Hematopoietic multipotent progenitor cell (in vitro differentiated cells): Measurements from ENCODE around the gene GFAP. TPM values are rescaled to one million over a fixed set of nuclear protein-coding genes. Genes with fewer than 3 reads are reported as not detected.
"Not testable (repeated sequence)": the region's sequence is repeated elsewhere in the genome, so short reads cannot be mapped to it uniquely, and the experiment has no call there.

Source experiments
- DNase-seq, 3 donors: peaks; one replicate each; pipeline ENCODE4 v3.0.0-alpha.2; 2011 to 2015; ENCODE audit warnings: low read depth in 2 of 3, low spot score in 2 of 3
- total RNA-seq: library from RNA; depleted of rRNA; stranded (reverse); fragments of >200 nt; gene quantifications from one replicate; pipeline ENCODE4 v1.2.3, GENCODE V29; 2012

GFAP gene
- total RNA-seq, result not detected

GRCh38 chr17:44915321-44915726 is at the start of gene GFAP:
TSS of gene GFAP (minus strand) at chr17:44915500. CDS start at chr17:44915486, 14 bp downstream.
- no peak for DNase-seq

GRCh38 chr17:44961921-44962350 is 46.6 kb upstream of the GFAP start:
- no peak for DNase-seq

GRCh38 chr17:44960691-44961090 is 45.4 kb upstream of the GFAP start:
- no peak for DNase-seq

DNA sequence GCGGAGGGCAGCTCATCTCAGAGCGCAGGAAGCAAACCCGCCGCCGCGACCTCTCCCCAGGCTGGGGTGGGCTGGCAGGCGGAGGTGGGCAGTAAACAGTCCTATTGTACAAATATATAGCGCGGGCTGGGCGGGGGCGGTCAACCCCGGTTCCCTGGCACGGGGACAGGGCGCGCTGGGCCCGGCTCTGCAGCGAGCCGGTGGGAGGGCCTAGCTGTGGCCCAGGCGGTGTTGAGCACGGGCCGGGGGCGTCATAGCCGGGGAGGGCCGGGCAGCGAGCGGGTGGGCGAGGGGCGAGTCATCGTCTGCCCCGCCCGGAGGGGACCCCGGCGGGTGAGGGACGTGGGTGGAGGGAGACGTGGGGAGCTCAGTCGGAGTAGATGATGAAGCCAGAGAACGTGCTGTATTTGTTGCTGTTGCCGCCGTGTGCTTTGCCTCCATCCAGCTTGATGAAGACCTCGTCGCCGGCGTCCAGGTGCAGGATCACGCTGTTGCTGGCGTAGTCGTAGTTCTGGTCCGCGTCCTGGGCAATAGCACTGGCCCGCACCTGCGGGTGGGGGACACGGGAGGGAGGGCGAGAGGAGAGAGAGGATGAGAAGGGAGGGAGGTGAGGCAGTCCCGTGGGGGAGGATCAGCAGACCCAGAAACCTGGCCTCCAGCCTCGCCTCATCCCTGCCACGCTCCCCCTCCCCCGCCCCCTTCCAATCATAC is 44.7 kb upstream of the GFAP start:
- peak in 1 of 3 donors; percentile 32 for DNase-seq

DNA sequence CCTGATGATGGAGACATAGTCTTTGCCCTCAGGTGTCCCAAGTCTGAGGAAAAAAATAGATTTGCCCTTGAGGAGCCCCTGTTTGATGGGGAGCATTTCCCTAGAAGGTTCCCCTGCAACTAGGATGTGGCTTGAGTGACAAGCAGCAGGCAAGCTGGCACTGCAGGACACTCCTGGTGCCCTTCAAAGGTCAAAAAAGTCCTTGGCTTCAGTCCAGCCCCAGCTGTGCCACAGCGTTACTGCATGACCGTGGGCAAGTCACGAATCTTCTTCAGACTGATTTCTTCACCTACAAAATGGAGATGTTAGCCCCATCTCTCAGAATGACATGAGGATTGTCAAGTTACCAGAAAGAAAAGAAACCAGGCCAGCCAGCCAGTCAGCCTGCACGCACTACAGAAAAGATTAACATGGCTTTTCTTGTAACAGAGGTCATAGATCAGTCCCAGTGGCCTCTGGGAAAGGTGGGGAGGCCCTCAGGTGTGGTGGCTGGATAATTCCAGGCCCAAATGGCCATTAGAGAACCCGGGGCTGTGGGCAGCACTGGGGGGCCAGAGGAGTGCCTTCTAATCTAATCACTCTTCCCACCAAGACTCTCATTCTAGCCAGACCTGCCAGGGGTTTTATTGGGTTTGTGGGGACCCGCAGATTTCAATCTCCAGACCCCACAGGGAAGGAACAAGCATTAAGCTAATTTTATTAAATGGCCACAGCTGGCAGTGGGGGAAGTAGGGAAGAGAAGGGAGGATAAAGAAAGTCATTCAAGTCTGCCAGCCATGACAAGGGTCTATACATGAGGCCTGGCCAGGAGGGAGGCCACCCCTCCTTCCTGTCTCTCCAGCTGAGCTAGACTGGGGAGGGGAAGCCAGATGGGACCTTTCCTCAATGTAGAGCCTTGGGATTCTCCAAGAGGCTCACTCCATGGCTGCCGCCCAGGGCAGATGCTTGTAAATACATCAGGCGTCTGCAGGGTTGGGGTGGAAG is 42.0 kb upstream of the GFAP start:
- DNase-seq, result no peak

- DNase-seq, result no peak
These were observed 40.5 kb upstream of the GFAP start for GRCh38 chr17:44955674-44956425.

DNA sequence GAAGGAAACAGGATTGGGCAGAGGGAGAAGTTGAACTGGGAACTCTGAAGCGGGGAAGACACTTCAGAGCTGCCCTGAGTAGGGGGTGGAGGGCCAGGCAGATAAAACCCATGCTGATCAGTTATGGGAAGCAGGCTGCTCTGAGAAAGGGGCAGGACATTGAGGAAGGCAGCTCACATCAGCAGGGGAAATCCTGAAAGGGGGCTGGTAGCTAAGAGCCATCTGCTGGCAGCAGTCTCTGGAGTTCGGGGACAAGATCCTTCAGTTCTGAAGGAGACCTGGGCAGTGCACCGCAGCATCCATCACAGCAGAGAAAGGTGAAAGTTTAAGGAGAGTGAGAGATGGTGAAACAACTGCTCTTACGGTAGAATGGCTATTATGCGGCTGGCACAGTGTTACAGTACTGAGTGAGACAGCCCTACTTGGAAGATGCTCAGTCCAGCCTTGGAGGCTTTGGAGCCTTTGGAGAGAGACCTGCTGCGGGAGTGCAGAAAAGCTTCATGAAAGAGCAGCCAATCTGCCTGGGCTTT is 37.7 kb upstream of the GFAP start:
- DNase-seq, result no peak

GRCh38 chr17:44948315-44948795 is 33.1 kb upstream of the GFAP start:
- no peak for DNase-seq

- DNase-seq, result peak; percentile 69 to 96 (median 91)
These were observed 32.4 kb upstream of the GFAP start, which contains the start of gene KIF18B for GRCh38 chr17:44947461-44948314. TSS of gene KIF18B (minus strand) at chr17:44947773. CDS start at chr17:44936344, 11,429 bp downstream.

DNA sequence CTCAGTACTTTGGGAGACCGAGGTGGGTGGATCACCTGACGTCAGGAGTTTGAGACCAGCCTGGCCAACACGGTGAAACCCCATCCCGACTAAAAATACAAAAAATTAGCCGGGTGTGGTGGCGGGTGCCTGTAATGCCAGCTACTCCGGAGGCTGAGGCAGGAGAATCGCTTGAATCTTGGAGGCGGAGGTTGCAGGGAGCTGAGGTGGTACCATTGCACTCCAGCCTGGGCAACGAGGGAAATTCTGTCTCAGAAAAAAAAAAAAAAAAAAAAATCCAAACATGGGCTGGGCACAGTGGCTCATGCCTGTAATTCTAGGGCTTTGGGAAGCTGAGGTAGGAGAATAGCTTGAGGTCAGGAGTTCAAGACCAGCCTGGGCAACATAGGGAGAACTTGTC is 30.4 kb upstream of the GFAP start:
- not testable (repeated sequence) for DNase-seq

DNA sequence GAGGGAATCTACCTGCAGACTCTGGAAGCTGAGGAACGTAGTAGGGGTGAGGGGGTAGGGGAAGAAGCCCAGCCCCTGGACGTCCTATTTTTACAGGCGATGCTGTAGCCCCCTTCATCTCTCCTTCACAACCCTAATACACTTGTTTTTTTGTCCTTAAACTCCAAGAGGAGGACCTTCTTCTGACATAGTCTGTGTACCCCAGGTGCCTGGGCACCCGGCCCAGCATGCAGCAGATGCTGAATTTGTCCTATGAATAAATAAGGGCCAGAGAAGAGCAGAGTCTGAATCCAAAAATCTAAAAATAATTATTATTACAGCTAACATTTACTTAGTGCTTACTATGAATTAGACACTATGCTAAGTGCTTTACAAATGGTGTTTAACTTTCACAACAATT is 27.2 kb upstream of the GFAP start:
- DNase-seq, result no peak

DNA sequence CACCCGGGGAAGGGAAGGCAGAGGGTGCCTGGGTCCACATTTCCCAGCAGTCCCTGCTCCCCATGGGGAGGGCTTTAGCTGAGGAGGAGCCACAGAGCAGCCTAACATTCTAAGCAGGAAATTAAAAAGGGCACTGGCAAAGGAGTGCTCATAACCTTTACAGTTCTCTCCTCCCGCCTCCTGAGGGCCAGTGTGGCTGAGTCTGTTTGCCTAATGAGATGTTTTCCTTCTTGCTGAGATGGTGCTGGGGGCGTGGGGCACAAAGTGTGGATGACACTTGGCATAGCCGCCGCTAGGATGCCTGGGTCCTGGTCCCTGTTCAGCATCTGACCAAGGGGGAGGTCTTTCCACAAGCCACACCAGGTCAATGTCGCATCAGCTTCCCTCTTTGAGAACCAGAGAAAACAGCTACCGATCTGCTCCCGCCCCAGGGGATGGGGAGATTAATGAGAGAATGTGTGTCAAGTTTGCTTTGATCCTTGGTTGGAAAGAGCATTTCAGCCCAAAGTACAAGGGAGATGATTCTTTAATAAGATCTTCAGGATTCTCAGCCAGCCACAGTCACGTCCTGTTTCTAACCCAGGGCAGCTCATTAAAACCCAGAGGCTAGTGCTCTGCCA is 26.5 kb upstream of the GFAP start:
- DNase-seq, result no peak

DNA sequence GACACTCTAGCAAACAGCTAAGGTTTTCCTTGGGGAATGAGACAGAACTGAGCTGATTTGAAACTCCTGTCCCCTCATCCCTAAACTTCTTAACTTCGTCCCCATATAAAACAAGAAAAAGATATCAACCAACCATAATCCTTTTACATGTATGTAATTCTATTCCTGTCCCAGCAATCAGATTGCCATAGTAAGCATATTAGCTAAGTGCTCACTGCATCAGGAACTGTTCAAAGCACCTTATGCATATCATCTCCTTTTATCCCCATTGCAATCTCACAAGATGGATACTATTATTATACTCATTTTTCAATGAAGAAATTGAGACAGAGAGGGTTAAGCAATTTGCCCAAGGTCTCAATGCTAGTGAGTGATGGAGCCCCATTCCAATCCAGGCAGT is 25.5 kb upstream of the GFAP start:
- no peak for DNase-seq

GRCh38 chr17:44940317-44940716 is 25.0 kb upstream of the GFAP start:
- DNase-seq, result no peak

DNA sequence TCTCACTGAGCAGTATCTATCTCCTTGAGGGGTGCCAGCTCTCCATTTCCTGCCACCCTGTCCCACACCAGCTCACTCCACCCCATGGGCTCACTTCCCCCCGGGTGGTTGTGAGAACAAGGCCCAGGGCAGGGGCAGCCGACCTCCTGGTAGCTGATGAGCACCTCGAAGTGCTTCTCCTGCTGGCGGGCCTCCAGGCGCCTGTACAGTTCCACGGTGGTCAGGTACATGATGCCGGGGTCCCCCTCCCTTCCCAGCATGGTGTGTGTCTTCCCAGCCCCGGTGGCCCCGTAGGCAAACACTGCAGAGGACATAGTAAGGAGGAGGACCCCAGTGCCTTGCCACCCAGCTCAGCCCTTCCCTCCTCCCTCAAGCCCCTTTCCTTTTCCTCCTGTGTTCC is 19.8 kb upstream of the GFAP start:
- no peak for DNase-seq

DNA sequence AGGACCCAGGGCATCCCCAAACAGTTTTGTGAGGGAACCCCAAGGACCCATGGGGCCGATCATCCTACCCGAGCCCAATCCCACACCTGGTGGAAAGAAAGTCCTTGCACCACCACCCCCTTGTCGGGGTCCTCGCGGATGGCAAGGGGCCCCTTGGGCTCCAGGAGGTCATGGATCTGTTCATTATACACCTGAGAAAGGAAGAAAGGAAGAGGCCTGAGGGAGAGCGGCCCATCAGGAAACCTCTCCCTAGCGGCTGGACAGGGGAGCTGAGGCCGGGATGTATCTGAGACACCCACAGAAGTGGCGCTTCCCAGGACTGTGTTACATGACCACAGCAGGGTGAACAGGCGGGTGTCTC is 19.4 kb upstream of the GFAP start:
- DNase-seq, result no peak

- no peak for DNase-seq
These were observed 18.8 kb upstream of the GFAP start for GRCh38 chr17:44933824-44934744.

DNA sequence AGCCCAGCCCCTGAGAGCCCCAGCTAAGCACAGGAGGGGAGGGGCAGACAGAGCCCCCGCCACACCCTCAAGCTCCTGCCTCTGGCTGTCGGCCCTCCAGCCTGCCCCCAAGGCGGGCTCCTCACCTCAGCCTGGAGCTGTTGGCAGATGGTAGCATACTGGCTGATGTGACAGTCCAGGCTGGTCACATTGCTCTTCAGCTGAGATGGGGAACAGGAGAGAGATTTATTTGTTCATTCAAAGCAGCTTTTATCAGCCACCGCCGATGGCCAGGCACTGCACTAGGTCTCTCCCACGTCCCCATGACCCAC is 17.4 kb upstream of the GFAP start:
- DNase-seq, result no peak
